Epithelial cell of esophagus (primary cell): Measurements from ENCODE around the gene TNC.

Source experiments
- DNase-seq: peaks from one replicate; pipeline ENCODE4 v3.0.0; 2010; ENCODE audit warnings: low read depth
- H3K4me3 ChIP-seq: 2 replicates; pipeline ENCODE4 v1.5.1; 2011; ENCODE audit warnings: mild to moderate bottlenecking, low read length, control low read depth
- TF ChIP-seq, protein P1 (sequence below): IDR thresholded peaks from 2 replicates; pipeline ENCODE4 v1.5.1; 2011; ENCODE audit warnings: low read depth, mild to moderate bottlenecking, low read length, control low read depth, inconsistent platforms; ENCODE audit not compliant: insufficient read depth; ENCODE audit errors: missing control alignments

Gene TNC

DNA sequence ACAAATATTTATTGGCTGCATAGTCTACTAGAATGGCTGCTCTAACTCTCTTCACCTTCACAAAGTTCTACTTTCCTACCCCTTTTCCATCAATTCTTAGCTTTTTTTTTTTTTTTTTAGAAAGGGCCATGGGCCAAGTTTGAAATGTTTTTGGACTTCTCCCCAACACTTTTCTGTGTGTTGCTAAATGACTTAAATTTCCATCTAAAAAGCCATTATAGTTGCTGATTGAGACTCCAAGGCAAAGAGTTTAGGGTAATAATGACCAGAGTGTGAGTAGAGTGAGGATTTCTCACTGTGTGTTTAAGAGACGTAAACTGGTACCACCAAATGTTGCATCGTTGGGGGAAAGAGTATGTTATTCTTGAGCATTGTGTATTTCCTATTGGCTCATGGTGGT is 24.4 kb downstream of the TNC start:
- DNase-seq, result no peak
- TF ChIP-seq, protein P1, sequence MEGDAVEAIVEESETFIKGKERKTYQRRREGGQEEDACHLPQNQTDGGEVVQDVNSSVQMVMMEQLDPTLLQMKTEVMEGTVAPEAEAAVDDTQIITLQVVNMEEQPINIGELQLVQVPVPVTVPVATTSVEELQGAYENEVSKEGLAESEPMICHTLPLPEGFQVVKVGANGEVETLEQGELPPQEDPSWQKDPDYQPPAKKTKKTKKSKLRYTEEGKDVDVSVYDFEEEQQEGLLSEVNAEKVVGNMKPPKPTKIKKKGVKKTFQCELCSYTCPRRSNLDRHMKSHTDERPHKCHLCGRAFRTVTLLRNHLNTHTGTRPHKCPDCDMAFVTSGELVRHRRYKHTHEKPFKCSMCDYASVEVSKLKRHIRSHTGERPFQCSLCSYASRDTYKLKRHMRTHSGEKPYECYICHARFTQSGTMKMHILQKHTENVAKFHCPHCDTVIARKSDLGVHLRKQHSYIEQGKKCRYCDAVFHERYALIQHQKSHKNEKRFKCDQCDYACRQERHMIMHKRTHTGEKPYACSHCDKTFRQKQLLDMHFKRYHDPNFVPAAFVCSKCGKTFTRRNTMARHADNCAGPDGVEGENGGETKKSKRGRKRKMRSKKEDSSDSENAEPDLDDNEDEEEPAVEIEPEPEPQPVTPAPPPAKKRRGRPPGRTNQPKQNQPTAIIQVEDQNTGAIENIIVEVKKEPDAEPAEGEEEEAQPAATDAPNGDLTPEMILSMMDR, result no peak

DNA sequence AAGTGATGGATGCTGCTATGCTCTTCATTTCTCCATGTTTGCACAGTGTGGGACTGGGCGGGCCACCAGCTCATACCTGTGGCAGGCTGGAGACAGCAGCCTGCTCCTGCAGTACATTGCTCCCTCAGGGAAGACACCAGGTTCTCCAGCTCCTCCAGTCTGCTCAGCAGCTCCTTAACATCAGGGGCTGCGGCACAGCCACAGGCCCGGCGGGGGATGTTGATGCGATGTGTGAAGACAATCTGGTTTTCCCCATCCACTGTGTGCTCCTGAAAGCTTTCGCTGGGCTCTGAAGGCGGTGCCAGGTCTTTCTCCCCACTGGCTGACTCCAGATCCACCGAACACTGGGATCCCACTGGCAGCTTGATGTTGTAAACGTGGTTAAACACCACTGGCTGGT is 27.5 kb downstream of the TNC start:
- no peak for DNase-seq
- TF ChIP-seq, protein P1, result no peak
- H3K4me3 ChIP-seq, result no peak overlapping the region

More for the DNA sequence above, 24.4 kb downstream of the TNC start:
- H3K4me3 ChIP-seq, result no peak overlapping the region

DNA sequence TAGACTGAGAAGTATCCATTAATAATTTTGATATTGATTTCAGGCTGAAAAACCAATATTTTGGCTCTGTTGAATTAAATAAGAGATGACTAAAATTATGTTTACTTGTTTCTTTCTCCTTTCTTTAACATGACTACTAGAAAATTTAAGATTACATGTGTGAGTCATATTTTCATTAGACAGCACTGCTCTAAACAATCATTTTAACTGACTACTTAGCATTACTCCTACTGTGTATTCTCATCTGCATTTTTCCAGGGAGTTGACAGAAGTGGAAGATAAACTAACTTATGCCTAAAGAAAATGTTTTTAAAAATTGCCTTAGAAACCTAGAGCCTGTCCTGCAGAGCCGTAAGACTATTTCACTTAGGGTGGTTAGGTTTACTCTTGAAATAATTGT is 29.1 kb downstream of the TNC start:
- DNase-seq, result no peak
- no peak overlapping the region for H3K4me3 ChIP-seq
- TF ChIP-seq, protein P1, result no peak

DNA sequence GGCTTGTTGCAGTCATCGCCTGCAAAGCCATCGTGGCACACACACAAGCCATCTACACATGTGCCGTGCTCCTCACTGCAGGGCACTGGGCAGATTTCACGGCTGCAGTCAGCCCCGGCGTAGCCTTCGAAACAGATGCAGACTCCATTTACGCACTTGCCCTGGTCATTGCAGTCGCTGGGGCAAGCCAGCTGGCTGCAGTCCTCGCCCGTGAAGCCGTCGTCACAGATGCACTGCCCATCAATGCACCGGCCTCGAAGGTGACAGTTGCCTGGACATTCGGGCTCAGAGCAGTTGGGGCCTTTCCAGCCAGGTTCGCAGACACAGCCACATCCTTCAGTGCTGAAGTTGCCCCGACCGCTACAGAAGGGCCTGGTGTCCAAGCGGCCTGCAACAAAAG is 31.1 kb downstream of the TNC start:
- H3K4me3 ChIP-seq, result no peak overlapping the region
- TF ChIP-seq, protein P1, result no peak
- no peak for DNase-seq

DNA sequence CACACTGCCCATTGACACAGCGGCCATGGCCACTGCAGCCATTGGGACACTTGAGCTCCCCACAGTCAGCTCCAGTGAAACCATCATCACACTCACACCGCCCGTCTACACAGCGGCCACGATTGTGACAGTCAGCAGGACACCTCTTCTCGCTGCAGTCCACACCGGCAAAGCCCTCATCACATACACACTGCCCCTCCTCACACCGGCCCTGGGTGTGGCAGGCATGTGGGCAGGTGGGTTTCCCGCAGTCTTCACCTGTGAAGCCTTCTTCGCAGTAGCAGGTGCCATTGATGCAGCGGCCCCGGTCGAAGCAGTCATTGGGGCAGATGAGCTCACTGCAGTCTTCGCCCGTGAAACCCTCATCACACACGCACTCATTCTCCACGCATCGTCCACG is 31.5 kb downstream of the TNC start:
- no peak for DNase-seq
- TF ChIP-seq, protein P1, result no peak

DNA sequence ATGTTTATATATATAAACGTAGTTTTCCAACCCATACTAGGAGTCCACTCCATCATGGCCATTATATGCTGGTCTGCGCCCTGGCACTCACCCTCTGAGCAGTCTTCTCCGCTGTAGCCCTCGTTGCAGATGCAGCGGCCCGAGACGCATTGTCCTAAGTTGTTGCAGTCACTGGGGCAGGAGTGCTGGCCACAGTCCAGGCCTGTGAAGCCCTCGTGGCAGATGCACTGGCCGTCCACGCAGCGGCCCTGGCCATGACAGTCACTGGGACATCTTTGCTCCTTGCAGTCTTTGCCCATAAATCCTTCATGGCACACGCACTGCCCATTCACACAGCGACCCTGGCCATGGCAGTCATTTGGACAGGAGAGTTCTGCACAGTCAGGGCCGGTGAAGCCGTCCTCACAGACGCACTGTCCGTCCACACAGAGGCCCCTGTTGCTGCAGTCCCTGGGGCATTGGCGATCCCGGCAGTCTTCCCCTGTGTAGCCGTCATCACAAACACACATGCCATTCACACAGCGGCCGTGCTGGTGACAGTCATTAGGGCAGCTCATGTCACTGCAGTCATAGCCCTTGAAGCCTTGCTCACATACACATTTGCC is 32.1 kb downstream of the TNC start:
- no peak overlapping the region for H3K4me3 ChIP-seq
- DNase-seq, result no peak
- TF ChIP-seq, protein P1, result no peak

More for the DNA sequence above, 31.5 kb downstream of the TNC start:
- H3K4me3 ChIP-seq, result no peak overlapping the region

DNA sequence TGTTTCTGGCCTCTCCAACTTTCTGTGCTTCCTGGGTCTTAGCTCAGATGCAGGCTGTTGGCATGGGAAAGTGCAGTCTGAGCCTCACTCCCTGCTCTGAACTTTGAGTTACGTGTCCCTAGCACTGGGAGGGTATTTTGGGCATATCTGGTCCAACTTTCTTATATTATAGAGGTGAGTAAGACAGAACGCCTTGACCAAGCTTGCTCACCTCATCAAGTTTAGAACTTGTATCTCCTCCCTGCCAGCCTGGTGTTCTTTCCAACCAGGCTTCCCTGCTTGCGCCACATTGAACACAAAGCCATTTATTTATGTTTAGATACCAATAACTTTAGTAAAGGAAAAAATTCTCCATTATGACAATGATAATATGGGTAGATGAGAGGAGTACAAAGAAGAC is 33.2 kb downstream of the TNC start:
- H3K4me3 ChIP-seq, result no peak overlapping the region
- DNase-seq, result no peak
- TF ChIP-seq, protein P1, result no peak
